Stimulated activated CD4-positive, alpha-beta T cell treated with anti-CD3 and anti-CD28 coated beads, Interleukin-2, amount 100 ng/mL, for 48 hours (primary cell): ENCODE data around the gene KIAA0825.
"Not testable (repeated sequence)": the region's sequence is repeated elsewhere in the genome, so short reads cannot be mapped to it uniquely, and the experiment has no call there.

ENCODE experiments used
- DNase-seq, 2 donors: peaks; one replicate each; pipeline ENCODE4 v3.0.0-alpha.2; 2020

KIAA0825 gene

GRCh38 chr5:94228791-94229190 lies 389.6 kb downstream of the KIAA0825 start:
- DNase-seq, result no peak

GRCh38 chr5:94223235-94223634 lies 395.2 kb downstream of the KIAA0825 start:
- no peak for DNase-seq

GRCh38 chr5:94218374-94218773 lies 400.0 kb downstream of the KIAA0825 start:
- no peak for DNase-seq

GRCh38 chr5:94217745-94218144 lies 400.7 kb downstream of the KIAA0825 start:
- DNase-seq, result no peak

GRCh38 chr5:94217216-94217615 lies 401.2 kb downstream of the KIAA0825 start:
- DNase-seq, result no peak

- no peak for DNase-seq
Observed at GRCh38 chr5:94212476-94212875, 405.9 kb downstream of the KIAA0825 start.

DNA sequence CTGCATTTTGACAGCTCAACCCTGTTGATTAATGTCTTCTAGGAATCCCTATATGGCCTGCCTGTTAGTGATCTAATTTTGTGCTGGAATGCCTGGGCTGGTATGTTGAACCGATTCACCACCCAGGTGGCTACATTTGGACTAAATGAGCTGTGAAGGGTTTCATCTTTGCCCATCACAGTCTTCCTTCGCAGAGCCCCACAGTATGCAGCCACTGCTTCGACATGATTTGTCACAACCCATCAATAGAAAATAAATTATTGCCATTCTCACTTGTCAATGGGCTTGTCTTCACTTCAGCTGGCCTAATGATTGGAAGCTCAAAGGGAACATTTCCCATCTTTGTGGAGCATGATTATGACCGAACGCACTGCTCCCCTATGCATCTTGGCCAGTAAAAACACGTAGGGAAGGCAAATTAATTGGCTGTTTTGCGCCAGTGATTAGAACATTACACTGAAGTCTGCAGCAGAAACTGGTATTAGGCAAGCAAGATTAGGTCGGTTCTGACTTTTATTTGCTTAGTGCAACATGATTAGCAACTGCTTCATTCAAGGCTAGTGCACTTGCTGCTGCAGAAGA lies 408.5 kb downstream of the KIAA0825 start:
- no peak for DNase-seq

DNA sequence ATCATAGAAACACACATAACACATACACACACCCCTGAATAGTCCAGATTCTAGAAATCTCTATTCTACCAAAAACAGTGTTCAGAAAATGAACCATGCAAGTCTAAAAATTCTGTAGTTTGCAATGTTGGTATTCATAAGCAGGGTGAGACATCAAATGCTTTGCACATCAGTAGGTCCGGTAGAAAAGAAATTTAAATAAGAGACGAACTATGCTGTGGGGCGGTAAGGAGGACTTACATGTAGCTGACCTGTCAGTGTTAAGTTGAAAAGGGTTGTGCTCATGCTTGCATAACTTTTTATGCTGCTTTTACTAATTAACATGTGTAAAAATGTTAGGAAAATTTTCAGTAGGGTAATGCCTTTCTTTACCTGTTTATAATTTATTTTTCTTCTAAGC lies 409.1 kb downstream of the KIAA0825 start:
- no peak for DNase-seq

DNA sequence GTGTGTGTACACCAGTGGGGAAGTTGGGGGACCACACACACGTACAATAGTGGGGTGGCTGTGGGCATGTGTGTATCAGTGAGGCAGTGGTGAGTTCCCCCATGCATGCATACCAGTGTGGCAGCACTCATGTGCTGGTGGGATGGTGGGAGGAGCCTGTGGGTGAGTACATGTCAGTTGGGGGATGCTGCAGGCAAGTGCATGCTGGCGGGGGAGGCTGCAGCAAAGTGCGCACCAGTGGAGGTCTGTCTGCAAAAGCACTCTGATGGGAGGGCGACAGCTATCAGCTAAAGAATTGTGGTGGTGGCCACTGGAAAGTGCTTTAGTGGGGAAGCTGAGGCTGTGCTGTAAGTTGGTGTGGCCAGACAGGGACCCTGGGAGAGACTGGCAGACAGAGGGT lies 418.8 kb downstream of the KIAA0825 start:
- DNase-seq, result no peak

- no peak for DNase-seq
Observed at GRCh38 chr5:94197970-94198369, 420.4 kb downstream of the KIAA0825 start.

DNA sequence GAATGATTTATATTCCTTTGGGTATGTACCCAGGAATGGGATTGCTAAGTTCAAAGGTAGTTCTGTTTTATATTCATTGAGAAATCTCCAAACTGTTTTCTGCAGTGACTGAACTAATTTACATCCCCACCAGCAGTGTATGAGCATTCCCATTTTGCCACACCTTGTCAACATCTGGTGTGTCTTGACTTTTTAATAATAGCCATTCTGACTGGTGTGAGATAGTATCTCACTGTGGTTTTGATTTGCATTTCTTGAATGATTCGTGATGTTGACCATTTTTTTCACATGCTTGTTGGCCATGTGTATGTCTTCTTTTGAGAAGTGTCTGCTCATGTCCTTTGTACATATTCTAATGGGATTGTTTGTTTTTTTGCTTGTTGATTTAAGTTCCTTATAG lies 421.5 kb downstream of the KIAA0825 start:
- no peak for DNase-seq

- no peak for DNase-seq
Observed at GRCh38 chr5:94192658-94193391, 425.6 kb downstream of the KIAA0825 start.

DNA sequence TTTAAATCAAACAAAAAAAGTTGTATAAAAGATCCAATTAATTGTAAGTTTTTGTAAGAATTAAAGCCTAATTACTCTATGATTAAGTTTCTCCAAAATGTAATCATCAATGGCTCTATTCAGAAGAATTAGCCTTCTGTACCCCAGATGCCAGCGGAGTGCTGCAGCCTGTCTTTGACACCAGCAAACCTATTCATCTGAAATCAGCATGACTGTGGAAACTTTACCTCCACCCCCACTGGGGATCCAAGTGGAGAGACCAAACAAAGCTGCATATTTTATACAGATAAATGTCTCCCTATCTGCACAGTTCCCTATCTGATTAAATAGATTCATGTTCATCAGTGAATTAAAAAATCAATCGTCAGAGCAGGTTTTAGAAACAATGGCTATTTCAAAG lies 426.8 kb downstream of the KIAA0825 start:
- DNase-seq, result no peak

- no peak for DNase-seq
Observed at GRCh38 chr5:94188725-94189124, 429.7 kb downstream of the KIAA0825 start.

- no peak for DNase-seq
Observed at GRCh38 chr5:94184870-94185269, 433.5 kb downstream of the KIAA0825 start.

DNA sequence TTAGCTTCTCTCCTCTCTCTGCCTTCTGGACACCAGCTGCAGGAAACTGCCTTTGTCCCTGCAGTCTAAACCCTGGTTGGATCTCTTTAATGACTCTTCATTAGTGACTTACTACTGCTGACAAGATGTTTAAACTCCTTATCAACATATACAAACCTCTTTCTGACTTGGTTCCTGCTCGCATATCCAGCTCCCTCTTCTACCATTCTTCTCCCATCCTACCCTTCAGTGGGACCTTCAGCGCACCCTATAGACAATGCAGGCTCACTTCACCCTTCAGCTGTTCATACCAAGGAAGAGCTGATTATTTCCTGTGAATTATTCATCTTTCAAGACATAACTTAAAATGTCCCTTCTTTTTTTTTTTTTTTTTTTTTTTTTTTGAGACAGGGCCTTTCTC lies 436.5 kb downstream of the KIAA0825 start:
- DNase-seq, result no peak

DNA sequence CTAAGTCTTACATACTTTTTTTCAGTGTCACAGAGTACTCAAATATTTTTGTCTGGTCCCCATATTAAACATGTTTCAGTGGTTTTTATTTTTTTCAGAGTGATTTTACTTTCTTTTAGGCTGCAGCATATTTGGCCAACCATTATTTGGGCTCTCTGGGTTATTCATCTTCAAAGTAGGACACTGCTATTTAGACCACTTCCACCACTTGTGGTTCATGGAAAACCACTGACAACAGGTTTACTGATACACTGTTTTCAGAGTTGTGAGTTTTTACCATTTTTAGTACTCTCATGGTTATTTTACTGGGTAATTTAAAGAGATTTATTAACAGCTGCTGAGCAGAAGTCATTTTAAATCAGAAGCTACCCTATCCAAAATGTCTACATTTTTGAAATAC lies 437.6 kb downstream of the KIAA0825 start:
- DNase-seq, result no peak

GRCh38 chr5:94175912-94176311 lies 442.5 kb downstream of the KIAA0825 start:
- DNase-seq, result no peak

DNA sequence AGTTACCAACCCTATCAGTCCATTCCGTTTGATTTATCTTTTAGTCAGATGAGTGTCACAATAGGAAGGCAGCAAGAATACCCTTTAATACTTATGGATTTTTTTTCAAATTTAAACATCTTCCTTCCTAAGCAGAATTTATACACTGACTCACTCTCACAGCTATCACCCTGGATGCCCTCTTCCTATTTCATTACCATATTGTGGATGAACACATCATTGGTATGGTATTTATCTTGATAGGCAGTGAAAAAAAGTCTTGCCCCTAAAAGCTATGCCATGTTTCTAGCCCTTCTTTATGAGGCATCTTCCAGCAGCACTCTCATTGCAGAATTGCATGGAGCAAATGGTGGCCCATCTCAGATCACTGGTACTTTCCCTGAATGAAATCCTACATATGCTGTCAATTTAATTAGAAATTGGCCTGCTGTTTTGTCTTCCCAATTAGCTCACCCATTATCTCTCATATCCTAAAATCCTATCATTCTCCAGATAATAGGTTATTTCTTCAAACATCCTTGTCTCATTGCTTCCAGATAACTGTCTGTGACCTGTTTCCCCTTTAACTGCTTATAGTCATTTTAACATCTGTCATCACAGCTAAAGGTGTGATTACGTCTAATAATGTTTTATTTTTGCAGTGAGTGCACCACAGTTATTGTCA lies 443.5 kb downstream of the KIAA0825 start:
- DNase-seq, result no peak

- no peak for DNase-seq
Observed at GRCh38 chr5:94173100-94173499, 445.3 kb downstream of the KIAA0825 start.

- not testable (repeated sequence) for DNase-seq
Observed at GRCh38 chr5:94171070-94171469, 447.3 kb downstream of the KIAA0825 start.

- not testable (repeated sequence) for DNase-seq
Observed at GRCh38 chr5:94170158-94170557, 448.2 kb downstream of the KIAA0825 start.

DNA sequence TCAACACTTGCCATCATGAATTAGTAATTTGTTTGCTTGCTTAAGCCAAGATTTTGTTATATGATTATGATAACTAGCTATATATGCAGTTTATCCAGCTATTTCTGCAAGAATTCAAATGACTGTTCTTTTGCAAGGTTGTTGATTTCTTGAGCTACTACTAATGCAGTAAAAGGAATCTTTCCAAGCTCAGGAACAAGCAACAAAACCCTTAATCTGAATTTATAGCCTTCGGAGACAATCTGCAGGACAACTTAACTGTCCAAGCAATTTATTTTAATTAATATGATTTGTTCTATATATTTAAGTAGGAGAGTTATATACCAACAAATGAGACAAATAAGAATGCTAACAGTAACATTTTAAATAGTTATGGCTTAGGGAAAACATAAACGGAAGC lies 450.3 kb downstream of the KIAA0825 start:
- no peak for DNase-seq

- DNase-seq, result no peak
Observed at GRCh38 chr5:94161801-94162200, 456.6 kb downstream of the KIAA0825 start.
